H1 (cell line): ENCODE data around the gene SIGLEC11. TPM values are rescaled to one million over a fixed set of nuclear protein-coding genes. Genes with fewer than 3 reads are reported as not detected.

ENCODE experiments used
- CTCF ChIA-PET: fragments of 300-600 bp; sonication (Branson Sonifier 250); formaldehyde crosslinking; loops from one replicate; lab custom pipeline; 2021; ENCODE audit not compliant: partially characterized antibody; lab: Charles Lee
- POLR2A ChIA-PET: fragments of 300-600 bp; sonication (Branson Sonifier 250); formaldehyde crosslinking; loops from one replicate; lab custom pipeline; 2021; ENCODE audit warnings: inconsistent platforms; ENCODE audit not compliant: partially characterized antibody; lab: Charles Lee
- DNase-seq, 2 experiments: peaks; one replicate each; pipeline versions ENCODE4 v3.0.0 to v3.0.0-alpha.2; 2010 to 2022; ENCODE audit warnings: low spot score in 2 of 2, low read depth in 1 of 2, mixed read lengths in 1 of 2
- FAIRE-seq: peaks from 2 replicates; lab custom pipeline; 2011; peaks lifted over from hg19 to GRCh38; lab: Jason Lieb, UNC
- H2AFZ ChIP-seq: 2 replicates; pipeline ENCODE4 v1.8.1; 2012; ENCODE audit warnings: low read length, inconsistent platforms
- H2AK5ac ChIP-seq: 2 replicates; pipeline ENCODE4 v1.6.1; 2013; ENCODE audit warnings: low read depth, low read length
- H2BK120ac ChIP-seq: replicated peaks from 2 replicates; pipeline ENCODE3; 2013; ENCODE audit warnings: low read depth, low read length, inconsistent platforms
- H2BK12ac ChIP-seq: 2 replicates; pipeline ENCODE4 v1.6.1; 2013; ENCODE audit warnings: low read depth, low read length
- H2BK15ac ChIP-seq: 2 replicates; pipeline ENCODE4 v1.6.1; 2013; ENCODE audit warnings: low read length
- H2BK20ac ChIP-seq: 2 replicates; pipeline ENCODE4 v1.6.1; 2013; ENCODE audit warnings: low read length
- H2BK5ac ChIP-seq: 2 replicates; pipeline ENCODE4 v1.6.1; 2013; ENCODE audit warnings: low read depth, low read length
- H3K14ac ChIP-seq: 2 replicates; pipeline ENCODE4 v1.6.1; 2013; ENCODE audit warnings: inconsistent platforms; ENCODE audit not compliant: insufficient read length
- H3K18ac ChIP-seq: 2 replicates; pipeline ENCODE4 v1.6.1; 2013; ENCODE audit warnings: low read length; ENCODE audit errors: extremely low read depth
- H3K23ac ChIP-seq: 2 replicates; pipeline ENCODE4 v1.6.1; 2013; ENCODE audit warnings: inconsistent platforms; ENCODE audit not compliant: insufficient read length
- H3K23me2 ChIP-seq: 2 replicates; pipeline ENCODE4 v1.6.1; 2013; ENCODE audit warnings: low read depth, low read length
- H3K27ac ChIP-seq: 2 replicates; pipeline ENCODE4 v1.6.1; 2011; ENCODE audit warnings: low read depth, low read length, inconsistent platforms
- H3K27me3 ChIP-seq, 4 experiments: replicated peaks in 1 of 4; 1 replicate in 1 of 4; 2 replicates in 3 of 4; pipeline versions ENCODE4 v1.6.1 to v1.8.1; 2011 to 2013; ENCODE audit warnings: low read length in 3 of 4, mild to moderate bottlenecking in 3 of 4, inconsistent platforms in 2 of 4, mixed read lengths in 2 of 4, moderate library complexity in 1 of 4; ENCODE audit not compliant: control insufficient read depth in 3 of 4, insufficient read depth in 3 of 4; ENCODE audit errors: extremely low read depth in 1 of 4
- H3K36me3 ChIP-seq, 4 experiments: 2 replicates each; pipeline versions ENCODE4 v1.6.1 to v1.8.1; 2011 to 2013; ENCODE audit warnings: mild to moderate bottlenecking in 4 of 4, low read length in 3 of 4, moderate library complexity in 2 of 4, control low read depth in 1 of 4, inconsistent platforms in 1 of 4; ENCODE audit not compliant: insufficient read depth in 4 of 4, control insufficient read depth in 2 of 4
- H3K4ac ChIP-seq: replicated peaks from 2 replicates; pipeline ENCODE3; 2013; ENCODE audit warnings: low read length, low read depth, mixed read lengths, inconsistent platforms; ENCODE audit not compliant: insufficient read length
- H3K4me1 ChIP-seq, 4 experiments: replicated peaks in 1 of 4; 1 replicate in 1 of 4; 2 replicates in 3 of 4; pipeline versions ENCODE4 v1.6.1 to v1.8.1; 2011 to 2013; ENCODE audit warnings: low read length in 3 of 4, inconsistent platforms in 2 of 4, mixed read lengths in 1 of 4; ENCODE audit not compliant: insufficient read depth in 4 of 4, control insufficient read depth in 3 of 4
- H3K4me2 ChIP-seq, 2 experiments: 2 replicates each; pipeline versions ENCODE4 v1.6.1 to v1.8.1; 2011 to 2013; ENCODE audit warnings: low read depth in 2 of 2, low read length in 2 of 2, control low read depth in 1 of 2, inconsistent platforms in 1 of 2, mild to moderate bottlenecking in 1 of 2; ENCODE audit not compliant: insufficient read depth in 1 of 2
- H3K4me3 ChIP-seq, 4 experiments: fragments of 200-600, 300-600 bp in 1 of 4; sonication (generic), shearing (Covaris generic), sonication (Bioruptor Twin) in 1 of 4; 2 replicates each; pipeline versions ENCODE4 v1.5.1 to v1.8.1; 2011 to 2016; ENCODE audit warnings: low read length in 4 of 4, low read depth in 3 of 4, control low read depth in 2 of 4, inconsistent platforms in 2 of 4, mild to moderate bottlenecking in 2 of 4, mixed read lengths in 1 of 4, moderate library complexity in 1 of 4; ENCODE audit not compliant: insufficient read depth in 2 of 4; ENCODE audit errors: extremely low read depth in 1 of 4
- H3K56ac ChIP-seq: replicated peaks from 2 replicates; pipeline ENCODE3; 2013; ENCODE audit warnings: low read depth, mild to moderate bottlenecking, mixed read lengths, low read length, inconsistent platforms; ENCODE audit not compliant: insufficient read length
- H3K79me1 ChIP-seq: 2 replicates; pipeline ENCODE4 v1.6.1; 2013; ENCODE audit warnings: low read depth, low read length, control low read depth
- H3K79me2 ChIP-seq, 2 experiments: 2 replicates each; pipeline versions ENCODE4 v1.6.1 to v1.8.1; 2012 to 2013; ENCODE audit warnings: low read length in 2 of 2, mild to moderate bottlenecking in 2 of 2, inconsistent platforms in 1 of 2; ENCODE audit not compliant: insufficient read depth in 2 of 2, control insufficient read depth in 1 of 2
- H3K9ac ChIP-seq, 4 experiments: replicated peaks in 1 of 4; 1 replicate in 1 of 4; 2 replicates in 3 of 4; pipeline versions ENCODE4 v1.6.1 to v1.8.1; 2011 to 2013; ENCODE audit warnings: low read depth in 3 of 4, low read length in 3 of 4, control low read depth in 2 of 4, mild to moderate bottlenecking in 2 of 4, moderate library complexity in 2 of 4, inconsistent platforms in 1 of 4; ENCODE audit errors: extremely low read depth in 1 of 4
- H3K9me3 ChIP-seq, 2 experiments: 2 replicates each; pipeline versions ENCODE4 v1.6.1 to v1.8.1; 2012 to 2013; ENCODE audit warnings: mild to moderate bottlenecking in 2 of 2, moderate library complexity in 2 of 2, control low read depth in 1 of 2, inconsistent platforms in 1 of 2, low read depth in 1 of 2, low read length in 1 of 2, mixed read lengths in 1 of 2; ENCODE audit not compliant: insufficient read depth in 2 of 2
- H4K20me1 ChIP-seq, 2 experiments: replicated peaks in 1 of 2; 2 replicates each; pipeline versions ENCODE3 to v1.8.1; 2011 to 2013; ENCODE audit warnings: inconsistent platforms in 2 of 2, low read length in 2 of 2, mild to moderate bottlenecking in 1 of 2; ENCODE audit not compliant: insufficient read depth in 2 of 2, control insufficient read depth in 1 of 2
- H4K5ac ChIP-seq: 2 replicates; pipeline ENCODE4 v1.6.1; 2013; ENCODE audit warnings: low read length, low read depth, mixed read lengths, inconsistent platforms; ENCODE audit not compliant: insufficient read length
- H4K8ac ChIP-seq: 2 replicates; pipeline ENCODE4 v1.8.0; 2013; ENCODE audit warnings: mild to moderate bottlenecking, moderate library complexity, low read length, inconsistent platforms; ENCODE audit not compliant: insufficient read depth; ENCODE audit errors: extremely low read depth
- H4K91ac ChIP-seq: replicated peaks from 2 replicates; pipeline ENCODE3; 2013; ENCODE audit warnings: low read length, mixed read lengths, inconsistent platforms; ENCODE audit not compliant: insufficient read length
- CHD2 ChIP-seq: IDR thresholded peaks from 2 replicates; pipeline ENCODE4 v1.6.1; 2012; ENCODE audit warnings: low read length, improper control_type of control experiment
- EZH2 ChIP-seq: fragments of 200-600 bp; sonication (generic); IDR thresholded peaks from 2 replicates; pipeline ENCODE4 v1.7.1; 2012; ENCODE audit warnings: low read depth, mild to moderate bottlenecking, moderate library complexity, low read length, inconsistent platforms; ENCODE audit not compliant: severe bottlenecking
- FOSL1 ChIP-seq: IDR thresholded peaks from 2 replicates; pipeline ENCODE4 v1.6.1; 2011; ENCODE audit warnings: mild to moderate bottlenecking, low read depth, low read length, moderate library complexity; ENCODE audit not compliant: insufficient read depth
- GABPA ChIP-seq: IDR thresholded peaks from 2 replicates; pipeline ENCODE4 v1.6.1; 2011; ENCODE audit warnings: mild to moderate bottlenecking, low read length, moderate library complexity, borderline replicate concordance; ENCODE audit not compliant: insufficient read depth
- NANOG ChIP-seq: IDR thresholded peaks from 2 replicates; pipeline ENCODE4 v1.6.1; 2011; ENCODE audit warnings: low read length, low read depth, mild to moderate bottlenecking, inconsistent platforms; ENCODE audit not compliant: insufficient read depth, poor library complexity, severe bottlenecking
- POLR2AphosphoS5 ChIP-seq: IDR thresholded peaks from 2 replicates; pipeline ENCODE4 v1.6.1; 2011; ENCODE audit warnings: low read depth, low read length
- RAD21 ChIP-seq, 2 experiments: IDR thresholded peaks in 1 of 2; conservative IDR thresholded peaks in 1 of 2; 2 replicates each; pipeline ENCODE4 v1.6.1; 2011; ENCODE audit warnings: low read depth in 2 of 2, low read length in 2 of 2, improper control_type of control experiment in 1 of 2, inconsistent platforms in 1 of 2, mild to moderate bottlenecking in 1 of 2, moderate library complexity in 1 of 2
- RXRA ChIP-seq: IDR thresholded peaks from 2 replicates; pipeline ENCODE4 v1.6.1; 2011; ENCODE audit warnings: low read depth, mild to moderate bottlenecking, low read length, moderate library complexity; ENCODE audit not compliant: insufficient read depth
- SAP30 ChIP-seq: fragments of 300-600 bp; sonication (generic); IDR thresholded peaks from 2 replicates; pipeline ENCODE4 v1.7.1; 2012; ENCODE audit warnings: low read length, moderate library complexity, mild to moderate bottlenecking, inconsistent platforms; ENCODE audit not compliant: insufficient read depth, insufficient replicate concordance
- SIX5 ChIP-seq: IDR thresholded peaks from 2 replicates; pipeline ENCODE4 v1.6.1; 2011; ENCODE audit warnings: mild to moderate bottlenecking, low read depth, low read length
- SP4 ChIP-seq: IDR thresholded peaks from 2 replicates; pipeline ENCODE4 v1.6.1; 2012; ENCODE audit warnings: low read length, inconsistent platforms
- SUZ12 ChIP-seq: fragments of 200-600 bp; sonication (generic); IDR thresholded peaks from 2 replicates; pipeline ENCODE4 v1.6.1; 2012; ENCODE audit warnings: mild to moderate bottlenecking, inconsistent platforms, low read length, moderate library complexity, mixed read lengths
- TAF1 ChIP-seq: IDR thresholded peaks from 2 replicates; pipeline ENCODE4 v1.6.1; 2011; ENCODE audit warnings: mild to moderate bottlenecking, low read depth, low read length
- WGBS, 2 experiments: shearing (Covaris generic) in 1 of 2; methylation state at CpG; one replicate each; pipeline versions ENCODE4 v1.1.6 to v1.1.7; 2013 to 2015; ENCODE audit warnings: low lambda C conversion rate in 2 of 2, mixed read lengths in 2 of 2, inconsistent platforms in 1 of 2, low coverage in 1 of 2, missing lambda C conversion rate in 1 of 2; ENCODE audit not compliant: insufficient replicate concordance in 2 of 2, insufficient coverage in 1 of 2, insufficient read length in 1 of 2; ENCODE audit errors: extremely low coverage in 1 of 2, missing lambda C conversion rate in 1 of 2; 5-methylcytosine and 5-hydroxymethylcytosine counted together
- polyA plus RNA-seq, 7 experiments: library from polyadenylated mRNA; depleted of rRNA in 3 of 7; stranded (reverse) in 5 of 7; unstranded in 2 of 7; fragments of >200 nt in 5 of 7; fragments of 200-250 nt in 2 of 7; gene quantifications; 1 replicate in 5 of 7; 2 replicates in 1 of 7; 4 replicates in 1 of 7; pipeline versions ENCODE4 v1.2.1 to v1.2.3, GENCODE V29; 2011 to 2013; ENCODE audit warnings: missing spikeins in 2 of 7, mixed read lengths in 2 of 7
- total RNA-seq: library from RNA; stranded (reverse); fragmentation: NEBNext Ultra II Directional; extraction: Animal tissue kit (Norgen Biotek cat#: 25700); gene quantifications from 2 replicates; pipeline ENCODE4 v1.2.1, GENCODE V29; 2021

Gene SIGLEC11
- total and polyA plus RNA-seq, 2 of the 8 experiments (the other 6 are each of a cell fraction or from before 2014, with no cell fraction given) = 0.18 TPM; not detected in 1

DNA sequence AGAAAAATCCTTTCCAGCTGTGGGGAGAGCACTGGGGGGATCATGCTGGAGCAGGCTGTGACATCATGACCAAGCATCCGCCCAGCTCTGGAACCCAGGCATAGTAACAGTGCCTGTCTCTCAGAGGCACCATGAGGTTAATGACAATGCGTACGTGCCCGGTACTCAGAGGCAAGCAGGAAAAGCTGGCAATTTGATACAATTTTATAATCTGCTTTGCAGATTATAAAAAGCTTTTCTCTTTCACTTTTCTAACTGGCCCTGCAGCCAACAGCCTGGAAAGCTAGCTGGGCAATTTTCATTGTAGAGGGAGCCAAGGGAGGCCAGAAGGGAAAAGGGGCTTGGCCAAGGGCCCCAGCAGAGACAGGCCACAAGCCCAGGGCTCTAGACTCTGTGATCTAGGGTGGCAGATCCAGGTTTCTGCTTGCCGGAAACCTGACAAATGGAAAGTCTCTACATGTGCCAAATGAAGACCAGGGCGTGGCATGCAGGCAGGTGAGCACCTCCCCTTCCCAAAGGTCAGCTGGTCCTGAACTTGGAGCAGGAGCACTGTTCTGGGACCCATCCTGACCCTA is 41.5 kb upstream of the SIGLEC11 start:
- Histone ChIP-seq H3K9ac (no peak overlapping the region), H3K56ac (no peak overlapping the region), H2BK12ac (no peak overlapping the region), H3K4me3 (no peak overlapping the region), H4K20me1 (peaks cover 0 to 4% of the 10 kb centered on the region in 2 experiments), H2BK15ac (no peak overlapping the region), H3K18ac (no peak overlapping the region), H4K91ac (no peak overlapping the region), H3K4me1 (no peaks in the 10 kb centered on the region), H3K27me3 (no peaks in the 10 kb centered on the region), H3K14ac (no peak overlapping the region), H3K79me1 (no peaks in the 10 kb centered on the region), H3K36me3 (peaks cover 3 to 12% (median 5%) of the 10 kb centered on the region in 4 experiments; a peak in 5 of 8 replicates), H3K4me2 (no peak overlapping the region), H3K4ac (no peak overlapping the region), H2BK5ac (no peak overlapping the region; the same call in 1 of the 2 replicates), H2BK20ac (no peak overlapping the region), H3K9me3 (no peaks in the 10 kb centered on the region), H4K8ac (no peak overlapping the region; the same call in 1 of the 2 replicates), H3K79me2 (no peaks in the 10 kb centered on the region), H4K5ac (no peak overlapping the region), H2AK5ac (no peak overlapping the region), H3K23ac (no peak overlapping the region)
- no peak for DNase-seq
- TF ChIP-seq SAP30 (no peak), RXRA (no peak), SIX5 (no peak), FOSL1 (no peak), SP4 (no peak), RAD21 (IDR thresholded peaks at IDR 0.05 in 1 of 2, conservative IDR thresholded peaks at IDR 0.05 in 1 of 2; ENCODE audit: low read depth in 2 of 2, low read length in 2 of 2) (no peak), EZH2 (no peak), POLR2AphosphoS5 (no peak), NANOG (no peak), SUZ12 (no peak), TAF1 (no peak), CHD2 (no peak), GABPA (no peak)
- TF ChIP-seq, all 59 proteins: peak for 0
- Histone ChIP-seq H2BK120ac (no peak overlapping the region), H2AFZ (no peak overlapping the region), H3K23me2 (no peaks in the 10 kb centered on the region), H3K27ac (no peak overlapping the region)
- ChIA-PET CTCF (interaction anchor here (1.1 to 3.1 kb wide), 10 partner anchors 9 to 134 kb away, joined by 3 to 16 read pairs (median 4); no protein-coding TSS in a partner anchor), POLR2A (interaction anchor here (1.1 kb wide), 1 partner anchor 15 kb away, joined by 3 read pairs; no protein-coding TSS in a partner anchor)
- WGBS, 2 experiments = 93% methylated on average over 6 of the region's 6 CpGs; no CpG with 5 or more reads in 1 of the 2 experiments
- FAIRE-seq = no peak
